Spleen (tissue), 7 donors: ENCODE data around the gene PHOSPHO1.

ENCODE experiments used
- POLR2AphosphoS5 ChIP-seq, 3 donors: sonication (generic); formaldehyde crosslinking; IDR thresholded peaks; one replicate each; pipeline ENCODE4 v1.5.1; 2017; ENCODE audit warnings: antibody characterized with exemption in 3 of 3
- TF ChIP-seq, protein P1 (sequence below), 11 experiments: fragments of 200-600 bp in 7 of 11; fragments of 450-650 bp in 4 of 11; sonication (generic) in 4 of 11; IDR thresholded peaks in 8 of 11; conservative IDR thresholded peaks in 3 of 11; 1 replicate in 7 of 11; 2 replicates in 4 of 11; pipeline versions ENCODE4 v1.4.0 to v1.8.0; 2016 to 2021; ENCODE audit warnings: antibody characterized with exemption in 11 of 11, inconsistent platforms in 4 of 11, mild to moderate bottlenecking in 1 of 11
- donor health status: DM: no; HTN: no; CAD: no; lungs with moderate emphysema.
- donor health status: DM: no; HTN: no; CAD: no.
- donor health status: DM: no; HTN: no; CAD: no.

DNA sequence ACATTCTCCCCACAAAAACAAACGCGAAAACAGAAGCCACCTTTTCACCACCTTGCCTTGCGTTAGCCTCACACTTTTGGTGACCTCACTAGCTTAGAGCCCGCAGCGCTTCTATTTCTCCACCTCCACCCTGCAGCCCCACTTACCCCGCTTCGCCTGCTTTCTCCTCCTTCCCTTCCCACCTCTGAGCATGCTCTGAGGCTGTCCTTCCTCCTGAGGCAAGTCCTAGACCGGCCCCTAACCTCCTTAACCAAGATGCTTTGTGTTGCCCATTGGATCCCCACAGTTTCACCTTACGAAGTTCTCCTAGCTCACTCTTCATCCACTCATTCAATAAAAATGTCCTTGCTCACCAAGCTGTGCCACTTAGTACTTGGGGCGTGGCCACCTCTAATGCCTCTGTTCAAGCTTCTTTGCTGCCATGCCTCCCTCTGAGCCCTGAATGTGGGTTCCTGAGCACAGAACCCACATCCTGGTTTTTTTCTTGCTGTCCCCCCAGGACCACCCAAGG is 21.5 kb downstream of the PHOSPHO1 start:
- TF ChIP-seq, protein P1, sequence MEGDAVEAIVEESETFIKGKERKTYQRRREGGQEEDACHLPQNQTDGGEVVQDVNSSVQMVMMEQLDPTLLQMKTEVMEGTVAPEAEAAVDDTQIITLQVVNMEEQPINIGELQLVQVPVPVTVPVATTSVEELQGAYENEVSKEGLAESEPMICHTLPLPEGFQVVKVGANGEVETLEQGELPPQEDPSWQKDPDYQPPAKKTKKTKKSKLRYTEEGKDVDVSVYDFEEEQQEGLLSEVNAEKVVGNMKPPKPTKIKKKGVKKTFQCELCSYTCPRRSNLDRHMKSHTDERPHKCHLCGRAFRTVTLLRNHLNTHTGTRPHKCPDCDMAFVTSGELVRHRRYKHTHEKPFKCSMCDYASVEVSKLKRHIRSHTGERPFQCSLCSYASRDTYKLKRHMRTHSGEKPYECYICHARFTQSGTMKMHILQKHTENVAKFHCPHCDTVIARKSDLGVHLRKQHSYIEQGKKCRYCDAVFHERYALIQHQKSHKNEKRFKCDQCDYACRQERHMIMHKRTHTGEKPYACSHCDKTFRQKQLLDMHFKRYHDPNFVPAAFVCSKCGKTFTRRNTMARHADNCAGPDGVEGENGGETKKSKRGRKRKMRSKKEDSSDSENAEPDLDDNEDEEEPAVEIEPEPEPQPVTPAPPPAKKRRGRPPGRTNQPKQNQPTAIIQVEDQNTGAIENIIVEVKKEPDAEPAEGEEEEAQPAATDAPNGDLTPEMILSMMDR (IDR thresholded peaks at IDR 0.05 in 8 of 11, conservative IDR thresholded peaks at IDR 0.05 in 3 of 11), result no peak
- no peak for TF ChIP-seq POLR2AphosphoS5 (IDR thresholded peaks at IDR 0.05)
